Ovary (tissue), 10 donors: ENCODE measurements around the gene SLC22A14. TPM values are rescaled to one million over a fixed set of nuclear protein-coding genes. Genes with fewer than 3 reads are reported as not detected.
"Not testable (repeated sequence)": the region's sequence is repeated elsewhere in the genome, so short reads cannot be mapped to it uniquely, and the experiment has no call there.

Experiments used
- DNase-seq, 5 donors: peaks; one replicate each; pipeline ENCODE4 v3.0.0-alpha.2; 2019 to 2020
- H3K27ac ChIP-seq, 2 donors: fragments of 200-600 bp; one replicate each; pipeline versions ENCODE4 v1.5.1 to v1.8.0; 2019 to 2022
- H3K27me3 ChIP-seq: fragments of 200-600 bp; one replicate; pipeline ENCODE4 v1.8.0; 2022
- H3K36me3 ChIP-seq: fragments of 200-600 bp; sonication (generic); one replicate; pipeline ENCODE4 v1.5.1; 2019
- H3K4me1 ChIP-seq: one replicate; pipeline ENCODE4 v1.8.1; 2013; ENCODE audit warnings: mild to moderate bottlenecking, moderate library complexity; ENCODE audit not compliant: insufficient read depth
- H3K4me3 ChIP-seq: fragments of 200-600 bp; sonication (generic); one replicate; pipeline ENCODE4 v1.5.1; 2017
- H3K9me3 ChIP-seq, 2 donors: fragments of 200-600 bp in 1 of 2; sonication (generic) in 1 of 2; one replicate each; pipeline versions ENCODE4 v1.5.1 to v1.8.1; 2013 to 2019; ENCODE audit warnings: mild to moderate bottlenecking in 1 of 2, moderate library complexity in 1 of 2
- EP300 ChIP-seq: sonication (generic); formaldehyde crosslinking; IDR thresholded peaks from one replicate; pipeline ENCODE4 v1.6.1; 2017; ENCODE audit warnings: antibody characterized with exemption
- POLR2A ChIP-seq: fragments of 450-650 bp; IDR thresholded peaks from one replicate; pipeline ENCODE4 v1.6.1; 2017; ENCODE audit warnings: antibody characterized with exemption, mild to moderate bottlenecking, moderate library complexity
- WGBS, 3 donors: extraction: QIAGEN DNeasy Blood & Tissue Kit in 1 of 3; methylation state at CpG; one replicate each; pipeline versions ENCODE4 v1.1.5 to v1.1.7; 2013 to 2017; 5-methylcytosine and 5-hydroxymethylcytosine counted together
- intact Hi-C, 4 donors: fragments of 100-400 bp; cut with DNase I; formaldehyde crosslinking; loops; one replicate each; pipeline versions ENCODE4 v1.11.0 to v1.15.1; 2022 to 2023
- long read RNA-seq, 3 donors: library from polyadenylated mRNA in 2 of 3; unstranded in 2 of 3; transcript quantifications; one replicate each; pipeline ENCODE4 v2.0.0 and lab custom pipeline, GENCODE V29; 2021 to 2026
- polyA plus RNA-seq, 2 donors: library from polyadenylated mRNA; stranded (reverse); fragments of 200-250 nt in 1 of 2; fragments of 350-450 nt in 1 of 2; fragmentation: Illumina TruSeq in 1 of 2; extraction: RNeasy Lipid Tissue Mini Kit (QIAGEN cat#74804) in 1 of 2; gene quantifications; one replicate each; pipeline ENCODE4 v1.2.3, GENCODE V29; 2013 to 2014
- total RNA-seq, 7 donors: library from RNA; depleted of rRNA in 2 of 7; stranded (reverse); fragments of >200 nt in 2 of 7; fragmentation: NEBNext Ultra II Directional in 3 of 7; extraction: Animal tissue kit (Norgen Biotek cat#: 25700) in 3 of 7; gene quantifications; one replicate each; pipeline versions ENCODE4 v1.1.0 to v1.2.4, GENCODE V29; 2016 to 2023
- TF ChIP-seq, protein P1 (sequence below), 3 donors: fragments of 450-650 bp in 2 of 3; fragments of 200-600 bp in 1 of 3; IDR thresholded peaks; one replicate each; pipeline versions ENCODE4 v1.5.1 to v1.8.0; 2016 to 2022; ENCODE audit warnings: antibody characterized with exemption in 3 of 3, mild to moderate bottlenecking in 1 of 3
- donor health status: DM: no; HTN: no; CAD: no; lungs with moderate emphysema.
- donor health status: DM: no; HTN: no; CAD: no.
- donor health status: Bipolar disorder and iron deficiency.
- donor health status: DM: yes; HTN: yes; CAD: no.
- donor health status: DM: no; HTN: no; CAD: no.
- donor health status: DM: yes; HTN: yes; CAD: no.

SLC22A14 gene, protein sequence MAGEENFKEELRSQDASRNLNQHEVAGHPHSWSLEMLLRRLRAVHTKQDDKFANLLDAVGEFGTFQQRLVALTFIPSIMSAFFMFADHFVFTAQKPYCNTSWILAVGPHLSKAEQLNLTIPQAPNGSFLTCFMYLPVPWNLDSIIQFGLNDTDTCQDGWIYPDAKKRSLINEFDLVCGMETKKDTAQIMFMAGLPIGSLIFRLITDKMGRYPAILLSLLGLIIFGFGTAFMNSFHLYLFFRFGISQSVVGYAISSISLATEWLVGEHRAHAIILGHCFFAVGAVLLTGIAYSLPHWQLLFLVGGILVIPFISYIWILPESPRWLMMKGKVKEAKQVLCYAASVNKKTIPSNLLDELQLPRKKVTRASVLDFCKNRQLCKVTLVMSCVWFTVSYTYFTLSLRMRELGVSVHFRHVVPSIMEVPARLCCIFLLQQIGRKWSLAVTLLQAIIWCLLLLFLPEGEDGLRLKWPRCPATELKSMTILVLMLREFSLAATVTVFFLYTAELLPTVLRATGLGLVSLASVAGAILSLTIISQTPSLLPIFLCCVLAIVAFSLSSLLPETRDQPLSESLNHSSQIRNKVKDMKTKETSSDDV
- total RNA-seq, result under 1 TPM in 1 of 7 donors, not detected in 6; 0.12 TPM
- polyA plus RNA-seq, result under 1 TPM in 1 of 2 donors, not detected in 1; 0.55 TPM
- long read RNA-seq, donor 1, result 0 reads
- long read RNA-seq, donor 2, result 0 reads
- long read RNA-seq, donor 3, result 0 reads

DNA sequence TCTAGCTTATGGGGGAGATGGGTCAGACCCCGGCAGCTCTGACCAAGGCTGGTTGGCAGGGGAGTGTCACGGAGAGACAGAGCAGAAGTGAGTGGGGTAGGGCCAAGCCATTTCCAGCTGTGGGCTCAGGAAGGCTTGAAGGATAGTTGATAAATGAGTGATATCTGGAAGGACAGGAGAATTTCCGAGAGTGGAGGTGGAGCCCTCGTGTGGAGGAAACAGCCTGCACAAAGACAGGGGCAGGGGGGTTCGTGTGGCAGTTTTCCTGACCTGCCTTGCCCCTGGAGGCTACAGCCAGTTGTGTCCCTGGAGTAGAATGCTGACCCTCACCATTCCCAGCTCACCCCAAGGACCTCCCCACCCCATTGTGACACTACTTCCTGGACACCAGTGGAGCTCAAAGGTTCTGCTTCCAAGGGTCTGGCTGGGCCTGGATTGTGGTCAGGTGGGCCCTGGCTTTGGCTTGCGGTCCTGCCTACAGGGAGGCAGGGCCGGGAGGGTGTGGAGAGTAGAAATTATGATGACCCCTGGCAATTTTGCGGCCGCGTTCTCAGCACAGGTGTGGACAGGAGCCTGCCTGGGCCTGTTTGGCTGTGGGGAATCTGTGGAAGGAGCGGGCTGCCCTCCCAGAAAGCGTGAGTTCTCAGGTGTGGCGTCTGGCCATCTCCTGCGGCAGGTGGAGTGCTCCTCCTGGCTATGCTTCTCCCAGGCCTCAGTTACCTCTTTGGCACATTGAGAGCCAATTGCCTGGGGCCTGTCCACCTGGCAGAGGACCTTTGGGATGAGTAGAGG is at the start of gene SLC22A14:
Gene SLC22A14, plus strand, starts transcription at position 400 of the 792 bp plus-strand sequence. CDS start 23,733 bp downstream, outside the sequence.
- TF ChIP-seq, protein P1, sequence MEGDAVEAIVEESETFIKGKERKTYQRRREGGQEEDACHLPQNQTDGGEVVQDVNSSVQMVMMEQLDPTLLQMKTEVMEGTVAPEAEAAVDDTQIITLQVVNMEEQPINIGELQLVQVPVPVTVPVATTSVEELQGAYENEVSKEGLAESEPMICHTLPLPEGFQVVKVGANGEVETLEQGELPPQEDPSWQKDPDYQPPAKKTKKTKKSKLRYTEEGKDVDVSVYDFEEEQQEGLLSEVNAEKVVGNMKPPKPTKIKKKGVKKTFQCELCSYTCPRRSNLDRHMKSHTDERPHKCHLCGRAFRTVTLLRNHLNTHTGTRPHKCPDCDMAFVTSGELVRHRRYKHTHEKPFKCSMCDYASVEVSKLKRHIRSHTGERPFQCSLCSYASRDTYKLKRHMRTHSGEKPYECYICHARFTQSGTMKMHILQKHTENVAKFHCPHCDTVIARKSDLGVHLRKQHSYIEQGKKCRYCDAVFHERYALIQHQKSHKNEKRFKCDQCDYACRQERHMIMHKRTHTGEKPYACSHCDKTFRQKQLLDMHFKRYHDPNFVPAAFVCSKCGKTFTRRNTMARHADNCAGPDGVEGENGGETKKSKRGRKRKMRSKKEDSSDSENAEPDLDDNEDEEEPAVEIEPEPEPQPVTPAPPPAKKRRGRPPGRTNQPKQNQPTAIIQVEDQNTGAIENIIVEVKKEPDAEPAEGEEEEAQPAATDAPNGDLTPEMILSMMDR (IDR thresholded peaks at IDR 0.05), result no peak
- TF ChIP-seq POLR2A (no peak), EP300 (no peak)
- Histone ChIP-seq H3K9me3 (no peaks in the 10 kb centered on the region), H3K27ac (no peak within 1 kb of the TSS), H3K36me3 (no peaks in the 10 kb centered on the region), H3K4me1 (no peaks in the 10 kb centered on the region), H3K4me3 (no peak within 1 kb of the TSS), H3K27me3 (no peaks in the 10 kb centered on the region)
- WGBS, 3 donors, result 88 to 91% (median 91%) methylated on average over 14 of the region's 14 CpGs
- intact Hi-C loops, result no loop called here
- DNase-seq, result no peak

DNA sequence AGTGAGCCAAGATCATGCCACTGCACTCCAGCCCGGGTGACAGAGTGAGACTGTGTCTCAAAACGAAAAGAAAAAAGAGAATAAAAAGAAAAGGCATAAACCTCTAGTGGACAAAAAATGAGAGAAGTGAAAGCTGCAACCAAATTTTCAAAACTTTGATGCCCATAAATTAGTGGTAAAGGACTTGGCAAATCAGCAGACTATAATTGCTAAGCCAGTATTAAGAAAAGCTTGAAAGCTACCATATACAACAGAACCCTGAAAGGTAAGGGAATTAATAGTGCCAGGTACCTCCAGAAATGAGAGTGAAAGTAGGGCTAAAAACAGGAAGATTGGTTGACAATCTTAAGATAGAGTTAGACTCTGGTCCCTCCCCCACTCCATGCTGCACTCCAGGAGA is 49.4 kb upstream of the SLC22A14 start:
- Histone ChIP-seq H3K27ac (no peak overlapping the region), H3K4me3 (no peak overlapping the region), H3K27me3 (no peaks in the 10 kb centered on the region), H3K9me3 (no peaks in the 10 kb centered on the region), H3K36me3 (no peaks in the 10 kb centered on the region), H3K4me1 (no peaks in the 10 kb centered on the region)
- DNase-seq, result no peak
- 91 to 94% (median 92%) methylated on average over 2 of the region's 2 CpGs for WGBS, 3 donors
- intact Hi-C loops, result no loop called here
- TF ChIP-seq EP300 (no peak), POLR2A (no peak)
- TF ChIP-seq, protein P1 (IDR thresholded peaks at IDR 0.05), result no peak

DNA sequence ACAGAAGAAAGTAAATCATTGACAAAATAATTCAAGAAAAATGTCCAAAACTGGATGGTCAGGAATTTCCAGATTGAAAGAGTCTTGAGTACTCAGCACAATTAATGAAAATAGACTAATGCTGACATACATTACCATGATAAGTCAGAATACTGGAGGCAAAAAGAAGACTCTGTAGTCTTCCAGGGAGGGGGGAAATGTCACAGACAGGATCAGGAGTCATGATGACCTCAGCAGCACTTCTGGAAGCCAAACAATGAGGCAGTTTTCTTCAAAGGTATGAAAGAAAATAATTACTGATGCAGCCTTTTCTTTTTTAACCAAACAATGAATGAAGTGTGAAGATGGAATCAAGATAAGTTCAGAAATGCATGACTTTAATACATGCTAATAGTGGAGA is 46.6 kb upstream of the SLC22A14 start:
- H3K4me1 ChIP-seq, result no peaks in the 10 kb centered on the region
- no peak overlapping the region for H3K4me3 ChIP-seq
- H3K27me3 ChIP-seq, result no peaks in the 10 kb centered on the region
- DNase-seq, result no peak
- H3K9me3 ChIP-seq, result no peaks in the 10 kb centered on the region
- intact Hi-C loops, result no loop called here
- no peak overlapping the region for H3K27ac ChIP-seq
- TF ChIP-seq POLR2A (no peak), EP300 (no peak)
- TF ChIP-seq, protein P1 (IDR thresholded peaks at IDR 0.05), result no peak
- no peaks in the 10 kb centered on the region for H3K36me3 ChIP-seq

DNA sequence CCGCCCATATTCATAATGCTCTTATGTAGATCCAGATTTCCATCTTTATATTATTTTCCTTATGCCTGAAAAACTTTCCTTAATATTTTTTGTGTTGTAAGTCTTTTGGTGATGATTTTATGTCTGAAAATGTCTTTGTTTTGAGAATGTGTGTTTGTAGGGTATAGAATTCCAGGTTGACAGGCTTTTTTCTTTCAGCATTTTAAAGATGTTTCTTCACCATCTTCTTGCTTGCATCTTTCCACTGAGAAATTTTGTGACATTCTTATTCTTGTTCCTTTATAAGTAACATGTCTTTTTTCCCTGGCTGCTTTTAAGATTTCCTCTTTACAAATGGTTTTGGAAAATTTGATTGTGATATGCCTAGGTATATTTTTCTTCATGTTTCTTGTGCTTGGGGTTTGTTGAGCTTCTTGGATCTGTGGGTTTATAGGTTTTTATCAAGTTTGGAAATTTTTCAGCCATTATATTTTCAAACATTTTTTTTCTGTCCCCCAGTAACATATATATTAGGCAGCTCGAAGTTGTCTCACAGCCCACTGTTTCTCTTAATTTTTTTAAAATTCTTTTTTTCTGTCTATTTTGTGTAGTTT is 43.6 kb upstream of the SLC22A14 start:
- Histone ChIP-seq H3K36me3 (no peaks in the 10 kb centered on the region), H3K9me3 (no peaks in the 10 kb centered on the region), H3K27ac (no peak overlapping the region), H3K4me3 (no peak overlapping the region), H3K27me3 (peaks cover 2% of the 10 kb centered on the region), H3K4me1 (no peaks in the 10 kb centered on the region)
- DNase-seq, result no peak
- WGBS, 3 donors, result 96 to 99% (median 98%) methylated on average over 2 of the region's 2 CpGs
- intact Hi-C loops, result no loop called here
- TF ChIP-seq EP300, result no peak
- TF ChIP-seq, protein P1 (IDR thresholded peaks at IDR 0.05), result no peak
- TF ChIP-seq POLR2A, result no peak

DNA sequence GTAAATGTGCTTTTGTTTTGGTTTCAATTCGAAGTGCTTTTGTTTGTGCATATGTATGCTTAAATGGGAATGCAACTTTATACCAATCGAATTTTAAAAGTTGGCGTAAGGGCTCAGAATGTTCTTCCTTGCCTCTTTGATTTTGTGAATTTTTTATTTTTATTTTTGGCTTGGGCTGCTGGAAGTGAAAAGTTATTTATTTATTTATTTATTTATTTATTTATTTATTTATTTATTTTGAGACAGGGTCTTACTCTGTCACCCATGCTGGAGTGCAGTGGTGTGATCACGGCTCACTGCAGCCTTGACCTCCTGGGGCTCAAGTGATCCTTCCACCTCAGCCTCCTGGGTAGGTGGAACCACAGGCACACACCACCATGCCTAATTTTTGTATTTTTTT is 39.3 kb upstream of the SLC22A14 start:
- H3K36me3 ChIP-seq, H3K27ac ChIP-seq, H3K27me3 ChIP-seq, H3K4me1 ChIP-seq, H3K4me3 ChIP-seq, DNase-seq, H3K9me3 ChIP-seq, intact Hi-C loops: not testable (repeated sequence)
- WGBS, 3 donors, result 96 to 99% (median 97%) methylated on average over 4 of the region's 4 CpGs
